RWPE2 (cell line): ENCODE results near the gene SNX10.

Source experiments
- ATAC-seq: fragments of 200-7000 bp; cut with Tn5 transposase; 3 replicates; pipeline ENCODE4 v1.9.1; 2021; ENCODE audit warnings: low read depth
- DNase-seq: peaks from one replicate; pipeline ENCODE4 v3.0.0-alpha.2; 2020; ENCODE audit warnings: low spot score
- H3K27ac ChIP-seq: fragments of 450-650 bp; 2 replicates; pipeline ENCODE4 v1.5.1; 2017; ENCODE audit warnings: mild to moderate bottlenecking; ENCODE audit not compliant: poor library complexity, severe bottlenecking
- H3K27me3 ChIP-seq: fragments of 250-450 bp; sonication (Bioruptor Pico); 2 replicates; pipeline ENCODE4 v1.5.1; 2021; ENCODE audit warnings: mild to moderate bottlenecking, moderate library complexity; ENCODE audit not compliant: insufficient read depth, poor library complexity, severe bottlenecking
- H3K36me3 ChIP-seq: fragments of 250-450 bp; sonication (Bioruptor Pico); 2 replicates; pipeline ENCODE4 v1.5.1; 2020; ENCODE audit warnings: low read depth, mild to moderate bottlenecking, moderate library complexity
- H3K4me1 ChIP-seq: fragments of 250-450 bp; sonication (Bioruptor Pico); 2 replicates; pipeline ENCODE4 v1.5.1; 2021; ENCODE audit warnings: mild to moderate bottlenecking, moderate library complexity; ENCODE audit not compliant: insufficient read depth, poor library complexity, severe bottlenecking
- H3K4me3 ChIP-seq: fragments of 250-450 bp; sonication (Bioruptor Pico); 2 replicates; pipeline ENCODE4 v1.5.1; 2021; ENCODE audit warnings: mild to moderate bottlenecking, moderate library complexity; ENCODE audit not compliant: severe bottlenecking
- H3K9me3 ChIP-seq: fragments of 250-450 bp; sonication (Bioruptor Pico); 2 replicates; pipeline ENCODE4 v1.5.1; 2021; ENCODE audit warnings: mild to moderate bottlenecking, moderate library complexity; ENCODE audit not compliant: severe bottlenecking
- TF ChIP-seq, protein P1 (sequence below): fragments of 450-650 bp; IDR thresholded peaks from one replicate; pipeline ENCODE4 v1.5.1; 2017; ENCODE audit warnings: mild to moderate bottlenecking, moderate library complexity; ENCODE audit not compliant: poor library complexity, severe bottlenecking

The SNX10 gene

GRCh38 chr7:26390016-26390415 is 98.4 kb downstream of the SNX10 start:
- DNase-seq, result no peak
- no peak overlapping the region for H3K4me3 ChIP-seq
- no peaks in the 10 kb centered on the region for H3K9me3 ChIP-seq
- no peaks in the 10 kb centered on the region for H3K4me1 ChIP-seq
- no peaks in the 10 kb centered on the region for H3K36me3 ChIP-seq
- TF ChIP-seq, protein P1, sequence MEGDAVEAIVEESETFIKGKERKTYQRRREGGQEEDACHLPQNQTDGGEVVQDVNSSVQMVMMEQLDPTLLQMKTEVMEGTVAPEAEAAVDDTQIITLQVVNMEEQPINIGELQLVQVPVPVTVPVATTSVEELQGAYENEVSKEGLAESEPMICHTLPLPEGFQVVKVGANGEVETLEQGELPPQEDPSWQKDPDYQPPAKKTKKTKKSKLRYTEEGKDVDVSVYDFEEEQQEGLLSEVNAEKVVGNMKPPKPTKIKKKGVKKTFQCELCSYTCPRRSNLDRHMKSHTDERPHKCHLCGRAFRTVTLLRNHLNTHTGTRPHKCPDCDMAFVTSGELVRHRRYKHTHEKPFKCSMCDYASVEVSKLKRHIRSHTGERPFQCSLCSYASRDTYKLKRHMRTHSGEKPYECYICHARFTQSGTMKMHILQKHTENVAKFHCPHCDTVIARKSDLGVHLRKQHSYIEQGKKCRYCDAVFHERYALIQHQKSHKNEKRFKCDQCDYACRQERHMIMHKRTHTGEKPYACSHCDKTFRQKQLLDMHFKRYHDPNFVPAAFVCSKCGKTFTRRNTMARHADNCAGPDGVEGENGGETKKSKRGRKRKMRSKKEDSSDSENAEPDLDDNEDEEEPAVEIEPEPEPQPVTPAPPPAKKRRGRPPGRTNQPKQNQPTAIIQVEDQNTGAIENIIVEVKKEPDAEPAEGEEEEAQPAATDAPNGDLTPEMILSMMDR, result no peak
- peaks cover 61% of the 10 kb centered on the region for H3K27me3 ChIP-seq
- ATAC-seq, result no peak
- no peak overlapping the region for H3K27ac ChIP-seq

GRCh38 chr7:26393818-26394217 is 102.2 kb downstream of the SNX10 start:
- TF ChIP-seq, protein P1, result no peak
- no peaks in the 10 kb centered on the region for H3K9me3 ChIP-seq
- H3K4me1 ChIP-seq, result no peaks in the 10 kb centered on the region

DNA sequence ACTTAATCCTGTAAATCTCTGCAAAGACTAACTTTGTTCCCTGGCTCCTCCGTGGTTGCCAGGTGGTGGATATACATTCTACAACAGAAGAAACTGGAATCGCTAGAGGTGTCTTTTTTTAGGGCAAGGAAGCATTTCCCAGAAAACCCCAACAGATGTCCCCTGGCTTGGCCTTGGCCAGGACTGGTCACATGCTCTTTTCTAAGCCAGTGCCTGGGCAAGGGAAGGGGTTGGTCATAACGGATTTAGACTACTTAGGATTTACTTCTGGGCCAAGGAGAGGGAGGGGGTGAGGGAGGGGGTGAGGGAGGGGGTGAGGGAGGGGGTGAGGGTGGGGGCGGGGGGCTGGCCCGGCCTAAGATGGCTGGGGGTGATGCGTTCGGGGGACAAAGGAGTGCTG is 105.7 kb downstream of the SNX10 start:
- no peaks in the 10 kb centered on the region for H3K9me3 ChIP-seq
- H3K27me3 ChIP-seq, result peaks cover 10% of the 10 kb centered on the region
- no peaks in the 10 kb centered on the region for H3K36me3 ChIP-seq
- TF ChIP-seq, protein P1, result no peak
- no peak overlapping the region for H3K27ac ChIP-seq
- ATAC-seq (no peak), DNase-seq (no peak)
- H3K4me3 ChIP-seq, result no peak overlapping the region
- H3K4me1 ChIP-seq, result no peaks in the 10 kb centered on the region

More at GRCh38 chr7:26393818-26394217, 102.2 kb downstream of the SNX10 start:
- no peak overlapping the region for H3K27ac ChIP-seq
- no peak for ATAC-seq
- DNase-seq, result no peak
- no peaks in the 10 kb centered on the region for H3K36me3 ChIP-seq
- H3K27me3 ChIP-seq, result peaks cover 40% of the 10 kb centered on the region
- no peak overlapping the region for H3K4me3 ChIP-seq

DNA sequence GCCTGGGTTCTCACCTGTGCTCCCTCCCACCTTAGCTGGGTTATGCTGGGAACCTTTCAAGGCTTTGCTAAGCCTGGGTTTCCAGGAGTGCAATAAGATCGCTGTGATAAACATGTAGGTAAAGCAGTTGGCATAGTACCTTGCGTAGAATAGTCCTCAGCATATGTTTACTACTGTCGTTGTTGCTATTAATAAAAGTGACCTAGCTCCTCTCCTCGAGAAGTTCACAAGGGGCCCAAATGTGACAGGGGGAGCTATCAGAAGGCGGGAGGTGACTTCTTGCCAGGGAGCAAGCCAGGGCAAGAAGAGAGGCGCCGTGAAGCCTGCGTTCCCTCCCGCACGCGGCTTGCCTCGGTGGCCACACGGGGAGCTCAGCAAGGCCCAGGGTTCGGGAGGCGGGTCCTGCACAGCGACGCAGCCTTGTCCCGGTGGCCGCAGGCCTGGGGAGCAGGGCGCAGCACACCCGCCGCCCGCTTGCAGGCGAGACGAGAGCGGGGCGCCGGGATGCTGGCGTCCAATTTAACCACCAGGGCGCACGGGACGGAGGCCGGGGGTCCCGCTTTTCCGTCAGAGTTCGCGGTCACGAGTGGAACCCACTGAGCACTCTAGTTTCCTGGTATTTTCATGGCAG is 106.2 kb downstream of the SNX10 start:
- DNase-seq, result no peak
- Histone ChIP-seq H3K4me3 (peak overlapping the region; percentile 41), H3K27ac (no peak overlapping the region), H3K27me3 (peaks cover 5% of the 10 kb centered on the region), H3K36me3 (no peaks in the 10 kb centered on the region), H3K9me3 (no peaks in the 10 kb centered on the region), H3K4me1 (no peaks in the 10 kb centered on the region)
- ATAC-seq, result peak; percentile 37
- TF ChIP-seq, protein P1, result no peak

DNA sequence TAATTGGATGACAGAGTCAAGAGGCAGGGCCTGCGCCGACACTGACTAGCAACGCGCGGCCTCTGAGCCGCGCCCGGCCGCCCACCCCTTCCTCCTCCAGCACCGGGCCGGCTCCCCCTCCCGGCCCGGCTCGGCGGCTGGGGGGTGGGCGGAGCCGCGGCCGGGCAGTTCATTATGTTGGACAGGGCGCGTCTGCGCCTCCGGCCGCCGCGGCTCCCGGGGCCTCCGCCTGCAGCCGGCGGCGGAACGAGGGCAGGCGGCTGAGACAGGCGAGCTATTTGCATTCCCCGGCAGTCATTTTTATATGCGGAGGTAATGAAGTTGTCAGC is 106.7 kb downstream of the SNX10 start:
- H3K27me3 ChIP-seq, result no peaks in the 10 kb centered on the region
- ATAC-seq (peak; percentile 81), DNase-seq (no peak)
- peak overlapping the region; percentile 41 for H3K4me3 ChIP-seq
- H3K36me3 ChIP-seq, result no peaks in the 10 kb centered on the region
- H3K4me1 ChIP-seq, result no peaks in the 10 kb centered on the region
- TF ChIP-seq, protein P1, result no peak
- H3K9me3 ChIP-seq, result no peaks in the 10 kb centered on the region
- H3K27ac ChIP-seq, result no peak overlapping the region
